Measurements from ENCODE around the gene SLC39A1. TPM values are rescaled to one million over a fixed set of nuclear protein-coding genes. Genes with fewer than 3 reads are reported as not detected.

The SLC39A1 gene
- total and polyA plus RNA-seq, 9 of the 15 experiments (the other 6 are each of a cell fraction or from before 2014, with no cell fraction given): 9.9 to 81.1 (median 62.7) TPM

GRCh38 chr1:153977250-153978240, 14.2 kb upstream of the SLC39A1 start, which contains the start of gene JTB:
Gene JTB (minus strand): TSS chr1:153977674. CDS start chr1:153977252, 422 bp downstream.
- DNase-seq (ENCODE audit: extremely low read depth in 1 of 4, low spot score in 3 of 4) (peak; percentile 83 to 93 (median 84)), FAIRE-seq (peak; percentile 70)
- TF ChIP-seq CHAMP1 (IDR thresholded peaks at IDR 0.05) (0 out of 2 replicates have a peak, but pooled peaks have one; percentile 27), ZNF263 (CRISPR knock-in tag; IDR thresholded peaks at IDR 0.05; ENCODE audit: borderline replicate concordance) (no peak; the same call in 1 of the 2 replicates), ARID4B (CRISPR knock-in tag; IDR thresholded peaks at IDR 0.05) (peak; percentile 90; the same call in 1 of the 2 replicates), FOXJ2 (tag; IDR thresholded peaks at IDR 0.05) (no peak; the same call in 1 of the 2 replicates), BACH1 (tag; IDR thresholded peaks at IDR 0.05) (no peak), ZBTB43 (CRISPR knock-in tag; IDR thresholded peaks at IDR 0.05) (no peak), ZNF165 (CRISPR knock-in tag; IDR thresholded peaks at IDR 0.05; ENCODE audit: borderline replicate concordance) (no peak), RB1 (IDR thresholded peaks at IDR 0.05; ENCODE audit: low read depth) (peak; percentile 64; the same call in 1 of the 2 replicates), MNT (conservative IDR thresholded peaks at IDR 0.05) (peak; percentile 4 to 67; a peak in 2 of 4 replicates)

More at GRCh38 chr1:153977250-153978240, 14.2 kb upstream of the SLC39A1 start, which contains the start of gene JTB:
- H3K4me3 ChIP-seq: peak within 1 kb of the TSS; percentile 84
- under 1% methylated on average over 62 of the region's 75 CpGs for WGBS (ENCODE audit: insufficient coverage, low coverage, missing lambda C conversion rate)
- ATAC-seq: peak; percentile 90
- H3K9me1 ChIP-seq (ENCODE audit: control insufficient read depth, insufficient read depth, low read length): no peaks in the 10 kb centered on the region
- H3K36me3 ChIP-seq (ENCODE audit: control insufficient read depth, insufficient read depth, low read length): peaks cover 45% of the 10 kb centered on the region
- intact Hi-C loops (cut with micrococcal nuclease) (loop anchor here (2.0 kb wide), 1 partner anchor 55 kb away; the partner anchor contains the start of gene GATAD2B), in situ Hi-C loops (cut with MboI) (no loop called here)
- H4K20me1 ChIP-seq (replicated peaks; ENCODE audit: control insufficient read depth, insufficient read depth, low read length): no peaks in the 10 kb centered on the region
- H3K27ac ChIP-seq (ENCODE audit: extremely low read depth, low read depth, low read length): peak within 1 kb of the TSS; percentile 91
- CTCF ChIA-PET (ENCODE audit: low intra/inter-chr PET ratio): no interaction called here
- no peaks in the 10 kb centered on the region for H3K9me3 ChIP-seq (replicated peaks; ENCODE audit: control insufficient read depth, insufficient read depth, low read depth, low read length)
- peaks cover 42% of the 10 kb centered on the region for H3K79me2 ChIP-seq (ENCODE audit: control insufficient read depth, insufficient read depth, low read length)
- H2AFZ ChIP-seq (ENCODE audit: low read depth, low read length): peak within 1 kb of the TSS; percentile 89
- H3K4me2 ChIP-seq (ENCODE audit: insufficient read depth, low read length): peak within 1 kb of the TSS; percentile 99
- POLR2A ChIA-PET: interaction anchor here (0.6 to 7.1 kb wide), 22 partner anchors 9 to 375 kb away, joined by 3 to 104 read pairs (median 4); partner anchors contain the start of genes CREB3L4, CRTC2, DENND4B and RAB13
- peak within 1 kb of the TSS; percentile 98 to 100 for H3K9ac ChIP-seq (ENCODE audit: insufficient read depth in 1 of 2, low read depth in 2 of 2, low read length in 2 of 2)
- BruUV-seq (replicated peaks): TSS peak; percentile 91
- no peaks in the 10 kb centered on the region for H3K27me3 ChIP-seq (ENCODE audit: control insufficient read depth in 2 of 2, insufficient read depth in 2 of 2, low read length in 2 of 2)
- H3K4me1 ChIP-seq (replicated peaks in 1 of 2; ENCODE audit: control insufficient read depth in 2 of 2, insufficient read depth in 2 of 2, low read length in 2 of 2): peaks cover 13 to 17% of the 10 kb centered on the region in 2 experiments; a peak in 4 of 5 replicates
